Activated CD8-positive, alpha-beta memory T cell treated with anti-CD3 and anti-CD28 coated beads, Interleukin-2, amount 50 U/mL, for 24 hours (primary cell): ENCODE measurements around the gene LONRF2.

Experiments used
- DNase-seq: peaks from one replicate; pipeline ENCODE4 v3.0.0-alpha.2; 2020; ENCODE audit errors: extremely low read depth

The LONRF2 gene

DNA sequence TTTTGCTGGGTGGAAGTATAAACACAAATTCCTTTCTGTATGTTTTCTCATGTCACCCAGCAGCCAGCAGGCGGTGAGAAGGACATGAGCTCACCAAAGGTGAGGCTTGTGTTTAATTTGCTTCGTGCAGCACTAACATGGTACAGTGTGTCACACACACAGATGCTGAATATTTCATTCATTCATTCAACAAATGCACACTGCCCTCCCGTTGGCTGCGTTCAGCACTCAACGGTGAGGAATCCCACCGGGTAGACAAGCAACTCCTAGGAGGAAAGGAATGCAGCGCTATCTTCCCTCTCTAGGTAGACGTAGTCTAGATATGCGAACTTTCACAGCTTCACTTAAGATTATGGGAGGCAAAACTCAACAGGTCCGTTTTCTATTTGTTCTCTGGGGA is 85.1 kb downstream of the LONRF2 start:
- DNase-seq, result no peak

GRCh38 chr2:100236166-100236565 is 86.1 kb downstream of the LONRF2 start:
- no peak for DNase-seq

DNA sequence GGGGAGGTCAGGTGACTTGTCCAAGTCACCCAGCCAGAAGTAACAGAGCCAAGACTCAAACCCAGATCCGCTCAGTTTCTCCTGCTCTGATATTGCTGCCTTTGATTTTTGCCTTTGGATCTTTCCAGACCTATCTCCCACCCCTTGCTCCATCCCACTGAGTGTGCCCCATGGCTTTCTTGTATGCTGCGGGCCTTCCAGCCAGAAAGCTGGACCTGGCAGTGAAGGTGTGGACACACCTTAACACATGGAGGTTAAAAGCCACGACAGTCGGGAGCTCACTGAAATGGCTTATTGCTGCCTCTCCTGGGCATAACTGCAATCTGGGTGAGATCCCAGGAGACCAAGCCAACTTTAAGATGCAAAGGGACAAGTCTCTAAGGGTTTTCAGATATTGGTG is 86.7 kb downstream of the LONRF2 start:
- DNase-seq, result no peak

DNA sequence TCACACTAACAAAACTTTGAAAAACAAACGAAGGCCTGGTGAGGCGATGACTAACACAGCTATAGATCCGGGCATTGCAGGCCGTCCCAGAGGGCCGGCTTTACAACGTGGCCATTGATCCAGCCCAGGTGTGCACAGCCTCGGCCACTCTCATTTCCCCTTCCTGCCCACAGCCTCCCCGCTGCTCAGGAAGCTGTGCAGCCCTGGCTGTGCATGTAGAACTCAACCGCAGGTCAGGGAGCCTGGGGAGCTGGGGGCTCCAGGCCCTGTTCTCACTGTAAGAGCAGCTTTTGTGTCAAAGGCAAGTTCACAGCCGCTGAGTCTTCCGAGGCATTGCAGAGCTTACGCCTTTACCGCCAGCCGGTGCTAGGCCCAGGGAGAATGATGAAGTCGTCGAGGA is 87.2 kb downstream of the LONRF2 start:
- DNase-seq, result no peak

GRCh38 chr2:100234141-100234540 is 88.2 kb downstream of the LONRF2 start:
- no peak for DNase-seq

DNA sequence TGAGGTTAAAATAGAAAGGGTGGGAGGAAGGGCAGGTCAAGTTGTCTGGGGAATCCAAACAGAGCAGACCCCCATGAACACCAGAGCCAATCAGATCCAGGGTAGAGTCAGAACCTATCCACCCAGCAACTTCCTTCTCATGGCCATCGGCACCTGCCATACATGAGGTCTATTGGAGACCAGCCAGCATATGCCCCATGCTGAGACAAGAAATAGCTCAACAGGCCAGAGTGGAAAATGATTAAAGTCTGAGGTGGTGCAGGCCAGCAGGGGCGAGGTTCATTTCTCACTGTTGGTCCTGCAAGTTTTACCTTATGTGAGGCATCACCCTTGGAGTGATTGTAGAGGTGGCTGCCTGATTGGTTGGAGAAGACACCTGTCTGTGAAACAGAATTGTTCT is 89.2 kb downstream of the LONRF2 start:
- no peak for DNase-seq

DNA sequence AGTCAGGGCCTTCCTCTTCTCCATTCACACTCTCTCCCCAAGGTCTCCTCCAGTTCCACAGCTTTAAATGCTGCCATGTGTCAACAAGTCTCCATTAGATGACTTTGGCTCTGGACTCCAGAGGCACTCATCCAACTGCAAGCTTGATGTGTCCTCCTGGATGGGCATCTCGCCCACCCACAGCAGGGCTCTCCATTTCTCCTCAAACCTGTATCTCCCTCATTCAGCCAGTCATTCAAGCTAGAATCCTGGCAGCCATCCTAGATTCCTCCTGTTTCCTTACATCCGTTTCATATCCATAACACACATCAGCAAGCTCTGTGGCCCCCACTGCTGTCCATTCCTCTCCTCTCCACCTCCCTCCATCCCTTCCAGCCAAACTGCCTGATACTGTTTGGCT is 91.5 kb downstream of the LONRF2 start:
- no peak for DNase-seq

GRCh38 chr2:100228967-100229366 is 93.3 kb downstream of the LONRF2 start:
- no peak for DNase-seq

DNA sequence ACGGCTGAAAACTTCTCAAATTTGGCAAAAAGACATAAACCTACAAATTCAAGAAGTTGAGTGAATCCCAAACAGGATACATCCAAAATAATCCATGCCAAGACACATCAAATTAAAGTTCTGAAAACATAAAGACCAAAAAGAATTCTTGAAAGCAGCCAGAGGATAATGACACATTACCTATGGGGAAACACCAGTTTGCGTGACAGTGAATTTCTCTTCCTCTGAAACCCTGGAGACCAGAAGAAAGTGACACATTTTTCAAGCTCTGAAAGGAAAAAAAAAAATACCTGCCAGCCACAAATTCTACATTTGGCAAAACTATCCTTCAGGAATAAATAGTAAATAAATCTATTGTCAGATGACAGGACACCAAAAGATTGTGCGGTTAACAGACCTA is 93.9 kb downstream of the LONRF2 start:
- no peak for DNase-seq

GRCh38 chr2:100224988-100225710 is 97.2 kb downstream of the LONRF2 start:
- no peak for DNase-seq

GRCh38 chr2:100223502-100223901 is 98.8 kb downstream of the LONRF2 start:
- no peak for DNase-seq
